IPS-18c (cell line): ENCODE measurements around the gene DCLK3.

ENCODE experiments used
- H3K4me3 ChIP-seq: 2 replicates; pipeline ENCODE4 v1.7.0; 2013; ENCODE audit warnings: low read depth, mild to moderate bottlenecking, low read length, moderate library complexity; ENCODE audit not compliant: insufficient read depth
- H3K9me3 ChIP-seq: one replicate; pipeline ENCODE4 v1.6.1; 2013; ENCODE audit warnings: mild to moderate bottlenecking, low read length, moderate library complexity; ENCODE audit not compliant: control insufficient read depth, insufficient read depth

The DCLK3 gene, protein sequence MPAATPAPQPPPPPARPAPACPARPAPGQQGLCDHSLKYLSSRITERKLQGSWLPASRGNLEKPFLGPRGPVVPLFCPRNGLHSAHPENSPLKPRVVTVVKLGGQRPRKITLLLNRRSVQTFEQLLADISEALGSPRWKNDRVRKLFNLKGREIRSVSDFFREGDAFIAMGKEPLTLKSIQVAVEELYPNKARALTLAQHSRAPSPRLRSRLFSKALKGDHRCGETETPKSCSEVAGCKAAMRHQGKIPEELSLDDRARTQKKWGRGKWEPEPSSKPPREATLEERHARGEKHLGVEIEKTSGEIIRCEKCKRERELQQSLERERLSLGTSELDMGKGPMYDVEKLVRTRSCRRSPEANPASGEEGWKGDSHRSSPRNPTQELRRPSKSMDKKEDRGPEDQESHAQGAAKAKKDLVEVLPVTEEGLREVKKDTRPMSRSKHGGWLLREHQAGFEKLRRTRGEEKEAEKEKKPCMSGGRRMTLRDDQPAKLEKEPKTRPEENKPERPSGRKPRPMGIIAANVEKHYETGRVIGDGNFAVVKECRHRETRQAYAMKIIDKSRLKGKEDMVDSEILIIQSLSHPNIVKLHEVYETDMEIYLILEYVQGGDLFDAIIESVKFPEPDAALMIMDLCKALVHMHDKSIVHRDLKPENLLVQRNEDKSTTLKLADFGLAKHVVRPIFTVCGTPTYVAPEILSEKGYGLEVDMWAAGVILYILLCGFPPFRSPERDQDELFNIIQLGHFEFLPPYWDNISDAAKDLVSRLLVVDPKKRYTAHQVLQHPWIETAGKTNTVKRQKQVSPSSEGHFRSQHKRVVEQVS

DNA sequence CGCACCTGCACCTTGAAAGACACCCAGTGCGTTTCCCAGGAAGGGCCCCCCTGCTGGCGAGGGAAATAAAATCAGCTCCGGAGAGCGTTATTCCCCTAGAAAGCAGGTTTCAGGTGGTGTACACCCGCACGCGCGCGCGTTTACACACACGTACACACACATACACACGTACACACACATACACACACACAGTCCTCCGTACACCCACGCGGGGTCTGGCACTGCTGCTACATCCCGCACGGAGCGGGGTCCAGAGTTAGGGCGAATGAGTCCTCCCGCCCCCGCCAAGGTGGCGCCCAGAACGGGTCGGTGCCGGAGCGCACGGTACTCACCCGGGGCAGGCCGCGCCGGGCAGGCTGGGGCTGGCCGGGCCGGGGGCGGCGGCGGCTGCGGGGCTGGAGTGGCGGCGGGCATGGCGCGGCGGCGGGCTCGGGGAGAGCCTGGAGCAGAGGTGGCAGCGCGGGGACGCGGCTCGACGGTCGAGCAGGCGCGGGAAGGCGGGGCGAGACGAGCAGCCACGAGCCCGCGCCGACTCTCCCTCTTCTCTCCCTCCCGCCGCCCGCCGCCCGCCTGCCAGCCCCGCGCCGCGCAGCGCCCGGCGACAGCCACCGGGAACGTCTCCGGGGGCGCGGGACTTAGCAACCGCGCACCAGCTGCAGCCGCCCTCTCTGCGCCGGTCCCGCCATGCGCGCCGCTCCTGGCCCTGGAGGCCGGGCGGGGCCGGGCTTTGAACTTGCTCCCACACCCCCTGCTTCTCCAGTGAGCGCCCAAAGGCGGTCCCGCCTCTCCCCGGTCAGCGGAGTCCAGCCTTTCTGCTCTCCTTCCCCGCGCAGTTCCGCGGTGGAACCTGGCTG, at the start of gene DCLK3:
TSS of gene DCLK3 (minus strand) at position 704 of the 854 bp plus-strand sequence. CDS start at position 414, 290 bp downstream.
- Histone ChIP-seq H3K9me3 (no peaks in the 10 kb centered on the region), H3K4me3 (peak within 1 kb of the TSS; percentile 58)

GRCh38 chr3:36813305-36813704, 49.0 kb upstream of the DCLK3 start:
- Histone ChIP-seq H3K9me3 (no peaks in the 10 kb centered on the region), H3K4me3 (no peak overlapping the region)

DNA sequence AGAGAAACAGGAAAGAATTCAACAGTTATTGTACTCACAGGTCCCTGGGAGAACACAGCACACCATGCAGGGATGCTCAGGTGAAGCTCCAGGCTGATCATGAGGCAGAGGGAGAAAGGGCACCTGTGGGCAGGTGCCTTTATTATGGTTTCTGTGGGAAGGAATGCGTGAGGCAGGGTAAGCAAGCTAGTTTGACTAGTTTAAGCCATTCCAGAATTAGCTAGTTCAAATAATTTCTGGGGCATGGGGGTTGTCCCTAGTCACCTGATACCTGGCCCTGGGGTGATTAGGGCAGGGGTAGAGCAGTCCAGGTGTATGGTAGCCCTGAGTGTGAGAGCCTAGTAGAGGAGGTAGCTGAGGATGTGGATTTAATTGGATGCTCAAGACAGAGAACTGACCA, 47.9 kb upstream of the DCLK3 start:
- H3K4me3 ChIP-seq = no peak overlapping the region
- H3K9me3 ChIP-seq = no peaks in the 10 kb centered on the region

- H3K9me3 ChIP-seq = no peaks in the 10 kb centered on the region
- no peak overlapping the region for H3K4me3 ChIP-seq
Observed at GRCh38 chr3:36811768-36812167, 47.4 kb upstream of the DCLK3 start.

- no peak overlapping the region for H3K4me3 ChIP-seq
- H3K9me3 ChIP-seq = no peaks in the 10 kb centered on the region
Observed at GRCh38 chr3:36804295-36805055, 40.1 kb upstream of the DCLK3 start.

DNA sequence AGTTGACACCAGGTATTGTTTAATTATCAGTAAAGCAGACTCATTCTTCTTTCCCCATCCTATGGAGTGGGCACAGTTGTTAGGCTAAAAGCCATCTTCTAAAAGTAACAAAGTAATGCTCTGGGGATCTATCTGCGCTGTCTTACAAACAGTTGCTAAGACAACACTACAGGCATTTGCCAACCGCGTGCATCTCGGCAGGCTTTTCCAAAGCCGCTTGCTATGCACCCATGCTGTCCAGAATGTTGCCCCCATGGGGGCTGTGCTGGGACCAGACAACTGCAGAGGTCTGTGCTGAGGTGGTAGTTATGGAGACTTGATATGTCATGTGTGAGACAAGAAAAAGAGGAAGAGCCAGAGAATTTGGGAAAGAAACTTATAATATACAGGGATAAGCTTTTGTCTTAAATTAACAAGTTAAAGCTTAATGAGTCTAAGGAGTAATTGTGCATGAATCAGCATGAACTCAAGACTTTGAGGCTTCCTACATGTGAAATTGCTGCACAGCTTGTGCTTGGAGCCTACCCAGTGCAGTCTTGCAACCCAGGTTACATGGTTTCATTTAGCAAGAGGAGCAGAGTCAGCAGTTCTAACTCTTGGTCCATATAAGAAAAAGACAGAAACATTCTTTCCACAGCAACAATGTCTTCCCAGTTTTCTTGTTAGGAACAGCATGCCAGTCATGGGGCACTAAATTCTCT, 38.9 kb upstream of the DCLK3 start:
- Histone ChIP-seq H3K9me3 (no peaks in the 10 kb centered on the region), H3K4me3 (no peak overlapping the region)

DNA sequence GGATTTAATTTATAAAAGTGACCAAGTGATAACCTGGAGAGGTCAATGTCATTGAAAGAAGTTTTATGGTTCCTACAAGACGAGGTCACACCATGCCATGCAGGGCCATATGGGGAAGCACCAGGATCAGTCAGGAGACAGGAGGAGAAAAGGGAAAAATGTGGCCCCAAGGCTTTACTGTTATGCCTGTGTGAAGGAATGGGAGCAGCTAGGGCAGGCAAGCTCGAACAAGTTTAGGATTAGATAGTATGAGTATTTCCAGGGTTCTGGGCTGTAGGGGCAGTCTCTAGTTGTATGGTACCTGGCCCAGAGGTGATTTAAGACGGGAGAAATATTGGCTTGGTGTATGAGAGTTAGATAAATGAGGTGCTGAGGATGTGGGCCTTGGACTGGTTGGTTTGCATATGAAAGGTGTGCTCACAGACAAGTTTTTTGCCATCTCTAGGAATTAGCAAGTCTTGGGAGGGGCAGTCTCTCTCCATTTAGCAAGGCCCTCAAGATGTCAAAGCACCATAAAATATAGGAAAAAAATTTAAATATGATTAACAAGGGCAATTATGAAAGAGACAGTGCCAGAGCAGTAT, 36.3 kb upstream of the DCLK3 start:
- Histone ChIP-seq H3K4me3 (no peak overlapping the region), H3K9me3 (no peaks in the 10 kb centered on the region)

- Histone ChIP-seq H3K9me3 (no peaks in the 10 kb centered on the region), H3K4me3 (no peak overlapping the region)
Observed at GRCh38 chr3:36796881-36797280, 32.5 kb upstream of the DCLK3 start.

DNA sequence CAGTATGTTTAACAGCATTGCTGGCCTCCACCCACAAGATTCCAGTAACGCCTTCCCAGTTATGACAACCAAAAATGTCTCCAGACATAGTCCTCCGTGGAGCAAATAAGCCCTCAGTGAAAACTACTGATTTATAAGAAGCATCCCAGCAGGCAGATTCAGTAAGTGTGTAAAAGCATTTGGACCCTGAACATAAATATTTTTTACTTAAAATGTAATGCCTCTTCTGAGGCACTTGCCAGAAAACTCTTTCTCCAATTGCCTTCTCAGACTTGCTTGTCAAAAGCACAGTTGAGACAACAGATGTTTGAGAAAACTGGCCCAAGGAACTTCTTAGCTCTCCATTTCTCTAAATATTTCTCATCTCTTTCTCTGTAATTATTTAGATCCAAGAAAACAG, 31.8 kb upstream of the DCLK3 start:
- H3K4me3 ChIP-seq = no peak overlapping the region
- H3K9me3 ChIP-seq = no peaks in the 10 kb centered on the region

DNA sequence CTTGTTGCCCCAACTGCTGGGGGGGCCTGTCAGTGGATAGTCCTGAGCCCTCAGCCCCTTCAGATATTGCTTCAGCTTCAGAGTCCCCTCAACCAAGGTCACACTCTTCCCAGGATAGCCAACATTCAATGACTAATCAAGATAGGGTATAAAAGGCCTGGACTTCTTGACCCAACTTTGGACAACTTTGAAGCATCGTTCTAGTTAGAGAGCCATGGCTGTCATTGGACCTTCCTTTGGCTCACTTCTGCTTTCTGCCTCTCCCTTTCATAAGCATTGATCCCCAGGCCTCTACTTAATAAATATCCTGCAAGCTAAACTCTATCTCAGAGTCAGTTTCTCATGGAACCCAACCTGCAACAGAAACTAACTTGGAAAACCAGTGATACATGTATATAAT, 31.3 kb upstream of the DCLK3 start:
- Histone ChIP-seq H3K9me3 (no peaks in the 10 kb centered on the region), H3K4me3 (no peak overlapping the region)

DNA sequence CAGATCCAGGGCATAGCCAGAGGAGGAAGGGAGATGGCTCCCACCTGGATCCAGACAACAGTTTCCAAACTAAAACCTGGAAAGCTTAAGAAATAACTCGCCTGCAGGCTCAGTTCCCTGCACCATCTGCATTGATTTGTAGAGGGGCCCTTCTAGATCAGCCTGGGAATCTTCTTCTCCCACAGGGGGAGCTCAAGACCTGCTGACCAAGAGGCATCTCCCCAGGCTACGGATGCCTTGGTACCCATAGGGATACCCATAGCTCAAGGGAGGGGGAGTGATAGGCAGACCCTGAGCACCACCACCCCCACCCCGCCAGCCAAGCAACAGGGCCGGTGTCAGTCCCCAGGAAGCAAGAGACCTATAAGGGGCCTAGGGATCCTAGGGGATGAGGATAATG, 28.0 kb upstream of the DCLK3 start:
- no peaks in the 10 kb centered on the region for H3K9me3 ChIP-seq
- H3K4me3 ChIP-seq = no peak overlapping the region

- Histone ChIP-seq H3K4me3 (no peak overlapping the region), H3K9me3 (no peaks in the 10 kb centered on the region)
Observed at GRCh38 chr3:36790765-36791164, 26.4 kb upstream of the DCLK3 start.

- H3K4me3 ChIP-seq = no peak overlapping the region
- H3K9me3 ChIP-seq = no peaks in the 10 kb centered on the region
Observed at GRCh38 chr3:36786921-36787890, 22.9 kb upstream of the DCLK3 start.

DNA sequence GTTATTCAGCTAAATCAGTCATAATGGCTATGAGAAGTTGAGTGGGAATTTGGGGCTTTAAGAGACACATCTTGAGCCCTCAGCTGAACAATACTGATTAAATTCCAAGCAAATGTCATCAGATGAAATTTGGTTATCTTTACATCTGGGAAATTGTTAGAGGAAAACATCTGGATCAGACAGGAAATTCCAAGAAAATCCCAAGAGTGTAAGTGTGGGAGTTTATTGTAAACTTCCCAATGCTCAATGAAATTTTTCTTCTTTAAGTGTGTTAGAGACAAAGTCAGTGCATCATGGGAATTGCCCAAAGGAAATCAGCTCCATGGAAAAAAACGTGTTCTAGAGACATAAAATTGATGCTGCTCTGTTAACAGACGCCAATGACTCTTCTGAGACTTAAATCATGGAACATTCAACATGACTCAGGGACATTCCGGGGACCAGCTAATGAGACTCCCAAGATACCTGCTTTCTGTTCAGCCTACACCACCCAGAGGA, 19.8 kb upstream of the DCLK3 start:
- Histone ChIP-seq H3K9me3 (no peaks in the 10 kb centered on the region), H3K4me3 (no peak overlapping the region)
